Uterus (tissue), 4 donors: ENCODE results near the gene RFESD. TPM values are rescaled to one million over a fixed set of nuclear protein-coding genes. Genes with fewer than 3 reads are reported as not detected.

Source experiments
- DNase-seq, 2 donors: peaks; one replicate each; pipeline ENCODE4 v3.0.0-alpha.2; 2019 to 2020
- H3K27ac ChIP-seq, 2 donors: fragments of 200-600 bp; sonication (generic); 1 replicate in 1 of 2; 2 replicates in 1 of 2; pipeline ENCODE4 v1.5.1; 2016 to 2018
- H3K27me3 ChIP-seq, 2 donors: fragments of 200-600 bp; sonication (generic); one replicate each; pipeline ENCODE4 v1.5.1; 2018 to 2019; ENCODE audit warnings: control low read depth in 1 of 2
- H3K36me3 ChIP-seq, 2 donors: fragments of 200-600 bp; sonication (generic); one replicate each; pipeline ENCODE4 v1.5.1; 2019; ENCODE audit warnings: control low read depth in 1 of 2
- H3K4me1 ChIP-seq, 2 donors: fragments of 200-600 bp; sonication (generic); one replicate each; pipeline ENCODE4 v1.5.1; 2018 to 2019; ENCODE audit warnings: control low read depth in 1 of 2
- H3K4me3 ChIP-seq, 2 donors: fragments of 200-600 bp; sonication (generic); 1 replicate in 1 of 2; 2 replicates in 1 of 2; pipeline ENCODE4 v1.5.1; 2018 to 2019; ENCODE audit warnings: mild to moderate bottlenecking in 1 of 2
- H3K9me3 ChIP-seq, 2 donors: fragments of 200-600 bp; sonication (generic); one replicate each; pipeline ENCODE4 v1.5.1; 2019; ENCODE audit warnings: control low read depth in 1 of 2
- CTCF ChIP-seq, 4 experiments: fragments of 200-600 bp in 2 of 4; fragments of 450-650 bp in 2 of 4; sonication (generic) in 2 of 4; IDR thresholded peaks; one replicate each; pipeline ENCODE4 v1.5.1; 2016 to 2019; ENCODE audit warnings: antibody characterized with exemption in 4 of 4, mild to moderate bottlenecking in 2 of 4, moderate library complexity in 1 of 4
- POLR2A ChIP-seq, 2 donors: fragments of 450-650 bp; IDR thresholded peaks; one replicate each; pipeline ENCODE4 v1.6.1; 2016; ENCODE audit warnings: antibody characterized with exemption in 2 of 2, mild to moderate bottlenecking in 1 of 2, moderate library complexity in 1 of 2
- intact Hi-C: fragments of 100-400 bp; cut with DNase I; formaldehyde crosslinking; loops from one replicate; pipeline ENCODE4 v1.15.1; 2023; ENCODE audit warnings: low total_unique reads
- total RNA-seq, 4 donors: library from RNA; depleted of rRNA in 3 of 4; stranded (reverse); fragments of >200 nt in 3 of 4; gene quantifications; one replicate each; pipeline versions ENCODE4 v1.1.0 to v1.2.4, GENCODE V29; 2014 to 2023
- donor health status: DM: yes; HTN: yes; CAD: no.

Gene RFESD
- total RNA-seq, 4 donors from 2014 or later, result under 0.01 to 2.8 (median 2.2) TPM; not detected in 1

GRCh38 chr5:95660060-95660459 is 13.5 kb downstream of the RFESD start:
- no peaks in the 10 kb centered on the region for H3K27me3 ChIP-seq
- DNase-seq, result no peak
- no peak overlapping the region for H3K4me3 ChIP-seq
- no peaks in the 10 kb centered on the region for H3K9me3 ChIP-seq
- H3K27ac ChIP-seq, result no peak overlapping the region
- H3K4me1 ChIP-seq, result no peaks in the 10 kb centered on the region
- no peaks in the 10 kb centered on the region for H3K36me3 ChIP-seq
- intact Hi-C loops, result no loop called here
- no peak for TF ChIP-seq CTCF (IDR thresholded peaks at IDR 0.05)
- TF ChIP-seq POLR2A (IDR thresholded peaks at IDR 0.05), result no peak

DNA sequence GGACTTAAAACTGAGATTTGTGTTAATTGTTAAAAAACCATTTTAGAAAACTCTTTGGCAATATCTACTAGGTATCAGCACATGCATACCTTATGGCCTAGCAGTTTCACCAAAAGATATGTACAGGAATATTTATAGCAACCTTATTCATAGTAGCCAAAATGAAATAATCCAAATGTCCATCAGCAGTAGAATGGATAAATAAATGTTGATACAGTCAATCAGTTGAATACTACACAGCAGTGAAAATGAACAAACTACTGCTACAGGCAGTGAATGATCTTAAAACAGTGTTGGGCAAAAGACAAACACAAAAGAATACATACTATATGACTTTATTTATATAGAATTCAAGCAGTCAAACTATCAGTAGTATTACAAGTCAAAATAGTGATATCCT is 16.4 kb downstream of the RFESD start:
- no peaks in the 10 kb centered on the region for H3K9me3 ChIP-seq
- no peak overlapping the region for H3K4me3 ChIP-seq
- no peak overlapping the region for H3K27ac ChIP-seq
- no peaks in the 10 kb centered on the region for H3K27me3 ChIP-seq
- no peak for TF ChIP-seq POLR2A (IDR thresholded peaks at IDR 0.05)
- TF ChIP-seq CTCF (IDR thresholded peaks at IDR 0.05), result no peak
- DNase-seq, result no peak
- H3K4me1 ChIP-seq, result no peaks in the 10 kb centered on the region
- intact Hi-C loops, result no loop called here
- H3K36me3 ChIP-seq, result no peaks in the 10 kb centered on the region

- DNase-seq, result no peak
- Histone ChIP-seq H3K4me1 (no peaks in the 10 kb centered on the region), H3K36me3 (no peaks in the 10 kb centered on the region), H3K4me3 (no peak overlapping the region), H3K27ac (no peak overlapping the region), H3K9me3 (no peaks in the 10 kb centered on the region), H3K27me3 (no peaks in the 10 kb centered on the region)
- no peak for TF ChIP-seq POLR2A (IDR thresholded peaks at IDR 0.05)
- TF ChIP-seq CTCF (IDR thresholded peaks at IDR 0.05), result peak; percentile 62 to 73 (median 71)
- intact Hi-C loops, result no loop called here
Observed at GRCh38 chr5:95664204-95664786, 17.7 kb downstream of the RFESD start.

DNA sequence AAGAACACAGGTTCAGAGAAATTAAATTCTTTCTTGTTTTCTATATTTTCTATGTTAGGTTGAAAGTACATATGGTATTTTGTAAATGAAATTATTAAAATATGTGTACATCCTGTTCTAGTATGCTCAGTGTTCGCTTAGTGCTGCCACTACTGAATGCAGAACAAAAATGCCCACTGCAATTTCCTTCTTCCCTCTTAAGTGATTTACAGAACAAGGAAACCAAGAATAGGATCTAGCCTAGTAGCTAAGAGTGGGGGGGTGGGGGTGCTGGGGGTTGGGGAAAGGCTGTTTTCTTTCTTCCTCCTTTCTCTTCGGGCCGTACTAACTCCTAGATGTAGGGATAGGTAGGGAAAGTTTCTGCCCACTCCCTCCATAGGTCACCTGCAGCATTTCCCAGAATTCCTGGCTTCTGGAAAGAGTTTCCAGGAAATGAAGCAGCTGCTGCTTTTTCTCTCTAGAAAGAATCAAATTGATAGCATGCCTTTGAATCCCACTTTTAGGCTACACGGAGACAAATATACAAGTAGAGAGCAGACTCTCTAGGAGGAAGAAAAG is 20.6 kb downstream of the RFESD start:
- no peaks in the 10 kb centered on the region for H3K36me3 ChIP-seq
- no peak overlapping the region for H3K4me3 ChIP-seq
- intact Hi-C loops, result no loop called here
- no peaks in the 10 kb centered on the region for H3K27me3 ChIP-seq
- no peaks in the 10 kb centered on the region for H3K9me3 ChIP-seq
- H3K27ac ChIP-seq, result no peak overlapping the region
- TF ChIP-seq POLR2A (IDR thresholded peaks at IDR 0.05) (no peak), CTCF (IDR thresholded peaks at IDR 0.05) (no peak)
- DNase-seq, result no peak
- no peaks in the 10 kb centered on the region for H3K4me1 ChIP-seq

- Histone ChIP-seq H3K4me3 (no peak overlapping the region), H3K36me3 (no peaks in the 10 kb centered on the region), H3K4me1 (no peaks in the 10 kb centered on the region), H3K27me3 (no peaks in the 10 kb centered on the region), H3K9me3 (no peaks in the 10 kb centered on the region), H3K27ac (no peak overlapping the region)
- intact Hi-C loops, result no loop called here
- no peak for DNase-seq
- TF ChIP-seq CTCF (IDR thresholded peaks at IDR 0.05) (no peak), POLR2A (IDR thresholded peaks at IDR 0.05) (no peak)
Observed at GRCh38 chr5:95667678-95668077, 21.1 kb downstream of the RFESD start.
